GM23338 (cell line): ENCODE results near the gene NRCAM. TPM values are rescaled to one million over a fixed set of nuclear protein-coding genes. Genes with fewer than 3 reads are reported as not detected.

Experiments
- ATAC-seq: fragments of 200-7000 bp; cut with Tn5 transposase; 3 replicates; pipeline ENCODE4 v1.9.1; 2020
- DNase-seq: peaks from one replicate; pipeline ENCODE4 v3.0.0-alpha.2; 2015; ENCODE audit warnings: low spot score
- H2AFZ ChIP-seq: fragments of 200-600 bp; sonication (generic); 2 replicates; pipeline ENCODE4 v1.8.0; 2016; ENCODE audit warnings: antibody characterized with exemption, mild to moderate bottlenecking, moderate library complexity
- H3F3A ChIP-seq: fragments of 200-600 bp; sonication (generic); replicated peaks from 2 replicates; pipeline ENCODE4 v1.8.0; 2017; ENCODE audit warnings: antibody characterized with exemption, mixed run types, low read depth
- H3K27ac ChIP-seq: fragments of 200-600 bp; sonication (generic); 2 replicates; pipeline ENCODE4 v1.6.1; 2016; ENCODE audit warnings: low read depth
- H3K27me3 ChIP-seq: fragments of 200-600 bp; sonication (generic); 2 replicates; pipeline ENCODE4 v1.8.0; 2016; ENCODE audit warnings: mild to moderate bottlenecking, mixed run types, moderate library complexity; ENCODE audit not compliant: insufficient read depth
- H3K36me3 ChIP-seq: fragments of 200-600 bp; sonication (generic); 2 replicates; pipeline ENCODE4 v1.8.0; 2016; ENCODE audit warnings: mild to moderate bottlenecking; ENCODE audit not compliant: insufficient read depth
- H3K4me1 ChIP-seq: fragments of 200-600 bp; sonication (generic); 2 replicates; pipeline ENCODE4 v1.8.0; 2016; ENCODE audit warnings: mild to moderate bottlenecking, moderate library complexity; ENCODE audit not compliant: insufficient read depth
- H3K4me2 ChIP-seq: fragments of 200-600 bp; sonication (generic); 2 replicates; pipeline ENCODE4 v1.7.1; 2017; ENCODE audit warnings: mixed run types
- H3K4me3 ChIP-seq: fragments of 200-600 bp; sonication (generic); 2 replicates; pipeline ENCODE4 v1.6.1; 2016; ENCODE audit warnings: mixed run types
- H3K79me2 ChIP-seq: fragments of 200-600 bp; sonication (generic); replicated peaks from 2 replicates; pipeline ENCODE4 v1.8.0; 2017; ENCODE audit warnings: mild to moderate bottlenecking; ENCODE audit not compliant: insufficient read depth
- H3K9me2 ChIP-seq: fragments of 200-600 bp; sonication (generic); 2 replicates; pipeline ENCODE4 v1.8.0; 2017; ENCODE audit not compliant: insufficient read depth
- H4K20me1 ChIP-seq: fragments of 200-600 bp; sonication (generic); replicated peaks from 2 replicates; pipeline ENCODE4 v1.8.0; 2017; ENCODE audit warnings: mild to moderate bottlenecking; ENCODE audit not compliant: insufficient read depth
- H3K27ac Mint-ChIP-seq: 2 replicates; pipeline ENCODE4 v1.8.0; 2020; ENCODE audit warnings: inconsistent platforms, mild to moderate bottlenecking, moderate library complexity, mixed read lengths
- H3K27me3 Mint-ChIP-seq: 3 replicates; pipeline ENCODE4 v1.8.0; 2022; ENCODE audit warnings: low read depth, mild to moderate bottlenecking, moderate library complexity, mixed read lengths, inconsistent platforms; ENCODE audit not compliant: insufficient read depth, poor library complexity
- H3K36me3 Mint-ChIP-seq: 3 replicates; pipeline ENCODE4 v1.8.0; 2021; ENCODE audit warnings: low read depth, mild to moderate bottlenecking, inconsistent platforms, moderate library complexity, mixed read lengths
- H3K4me1 Mint-ChIP-seq: 3 replicates; pipeline ENCODE4 v1.8.0; 2020; ENCODE audit warnings: mild to moderate bottlenecking, inconsistent platforms, mixed read lengths
- H3K4me3 Mint-ChIP-seq: 3 replicates; pipeline ENCODE4 v1.8.0; 2021; ENCODE audit warnings: moderate library complexity, mild to moderate bottlenecking, inconsistent platforms, mixed read lengths
- H3K9me3 Mint-ChIP-seq: 3 replicates; pipeline ENCODE4 v1.8.0; 2020; ENCODE audit warnings: moderate library complexity, mild to moderate bottlenecking, inconsistent platforms, mixed read lengths
- CREB1 ChIP-seq: fragments of 250-450 bp; sonication (Bioruptor Pico); IDR thresholded peaks from 2 replicates; pipeline ENCODE4 v1.5.0; 2020; ENCODE audit warnings: low read depth, mild to moderate bottlenecking, moderate library complexity
- EZH2 ChIP-seq: fragments of 200-600 bp; sonication (generic); IDR thresholded peaks from one replicate; pipeline ENCODE4 v1.8.0; 2017; ENCODE audit warnings: antibody characterized with exemption, mild to moderate bottlenecking, low read depth; ENCODE audit not compliant: unreplicated experiment
- NANOG ChIP-seq: IDR thresholded peaks from 2 replicates; pipeline ENCODE4 v1.6.1; 2016; ENCODE audit warnings: antibody characterized with exemption, borderline replicate concordance
- polyA plus RNA-seq: library from polyadenylated mRNA; unstranded; fragments of >200 nt; fragmentation: Nextera tagmentation; extraction: Ambion mirVana; gene quantifications from 2 replicates; pipeline ENCODE4 v1.2.1, GENCODE V29; 2016
- total RNA-seq: library from RNA; depleted of rRNA; stranded (reverse); fragments of >200 nt; shearing (Covaris generic); gene quantifications from 2 replicates; pipeline ENCODE4 v1.2.3, GENCODE V29; 2014
- TF ChIP-seq, protein P1 (sequence below): IDR thresholded peaks from 2 replicates; pipeline ENCODE4 v1.6.1; 2016; ENCODE audit warnings: antibody characterized with exemption
- TF ChIP-seq, protein P2 (sequence below): fragments of 250-450 bp; sonication (Bioruptor Pico); IDR thresholded peaks from 2 replicates; pipeline ENCODE4 v1.5.0; 2020; ENCODE audit warnings: mild to moderate bottlenecking, moderate library complexity
- TF ChIP-seq, protein P3 (sequence below): IDR thresholded peaks from one replicate; pipeline ENCODE4 v1.6.1; 2018; ENCODE audit warnings: antibody characterized with exemption; ENCODE audit not compliant: unreplicated experiment

NRCAM gene
- total and polyA plus RNA-seq, 2 experiments from 2014 or later = 2.5 to 6.8 TPM

DNA sequence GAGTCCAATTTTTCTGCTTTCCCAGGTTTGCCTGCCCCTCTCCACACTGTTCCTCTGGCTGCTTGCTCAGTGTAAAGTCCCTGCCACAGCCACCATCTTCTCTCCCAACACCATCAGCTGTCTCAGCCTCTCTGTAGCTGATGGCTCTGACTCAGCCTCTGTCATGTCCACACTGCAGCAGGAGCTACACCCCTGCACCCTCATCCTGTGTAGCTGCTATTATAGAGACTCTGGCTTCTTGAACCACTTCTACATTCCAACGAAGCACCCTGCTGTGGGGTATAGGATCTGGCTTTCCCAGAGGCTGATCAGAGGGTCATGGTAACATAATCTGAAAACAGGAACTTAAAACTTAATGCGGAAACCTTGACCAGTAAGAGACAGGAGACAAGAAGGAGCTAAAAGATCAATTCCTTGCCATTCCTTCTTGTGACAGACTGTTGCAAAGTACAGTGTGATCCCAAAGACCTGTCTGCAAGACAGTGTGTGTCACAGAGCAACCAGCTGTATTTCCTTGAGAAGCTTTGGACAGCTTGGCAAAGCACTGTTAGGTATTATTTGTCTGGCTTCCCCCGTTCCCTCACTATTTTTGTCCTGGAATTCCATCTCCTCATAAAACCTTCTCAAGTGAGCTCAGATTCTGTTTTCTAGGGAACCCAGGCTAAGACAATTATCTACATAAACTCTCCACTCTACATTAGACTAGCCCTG is 42.3 kb downstream of the NRCAM start:
- ATAC-seq (peak; percentile 89), DNase-seq (peak; percentile 69)
- no peak overlapping the region for H3K4me3 ChIP-seq
- Mint-ChIP-seq H3K9me3 (no peaks in the 10 kb centered on the region), H3K27ac (peak overlapping the region; percentile 18; the same call in 1 of the 2 replicates), H3K4me1 (peaks cover 10% of the 10 kb centered on the region), H3K27me3 (peaks cover 3% of the 10 kb centered on the region), H3K4me3 (no peak overlapping the region), H3K36me3 (no peaks in the 10 kb centered on the region)
- H3K79me2 ChIP-seq = no peaks in the 10 kb centered on the region
- TF ChIP-seq CREB1 (CRISPR knock-in tag) (no peak), NANOG (no peak), EZH2 (no peak)
- TF ChIP-seq, protein P1, sequence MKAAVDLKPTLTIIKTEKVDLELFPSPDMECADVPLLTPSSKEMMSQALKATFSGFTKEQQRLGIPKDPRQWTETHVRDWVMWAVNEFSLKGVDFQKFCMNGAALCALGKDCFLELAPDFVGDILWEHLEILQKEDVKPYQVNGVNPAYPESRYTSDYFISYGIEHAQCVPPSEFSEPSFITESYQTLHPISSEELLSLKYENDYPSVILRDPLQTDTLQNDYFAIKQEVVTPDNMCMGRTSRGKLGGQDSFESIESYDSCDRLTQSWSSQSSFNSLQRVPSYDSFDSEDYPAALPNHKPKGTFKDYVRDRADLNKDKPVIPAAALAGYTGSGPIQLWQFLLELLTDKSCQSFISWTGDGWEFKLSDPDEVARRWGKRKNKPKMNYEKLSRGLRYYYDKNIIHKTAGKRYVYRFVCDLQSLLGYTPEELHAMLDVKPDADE = no peak
- TF ChIP-seq, protein P2, sequence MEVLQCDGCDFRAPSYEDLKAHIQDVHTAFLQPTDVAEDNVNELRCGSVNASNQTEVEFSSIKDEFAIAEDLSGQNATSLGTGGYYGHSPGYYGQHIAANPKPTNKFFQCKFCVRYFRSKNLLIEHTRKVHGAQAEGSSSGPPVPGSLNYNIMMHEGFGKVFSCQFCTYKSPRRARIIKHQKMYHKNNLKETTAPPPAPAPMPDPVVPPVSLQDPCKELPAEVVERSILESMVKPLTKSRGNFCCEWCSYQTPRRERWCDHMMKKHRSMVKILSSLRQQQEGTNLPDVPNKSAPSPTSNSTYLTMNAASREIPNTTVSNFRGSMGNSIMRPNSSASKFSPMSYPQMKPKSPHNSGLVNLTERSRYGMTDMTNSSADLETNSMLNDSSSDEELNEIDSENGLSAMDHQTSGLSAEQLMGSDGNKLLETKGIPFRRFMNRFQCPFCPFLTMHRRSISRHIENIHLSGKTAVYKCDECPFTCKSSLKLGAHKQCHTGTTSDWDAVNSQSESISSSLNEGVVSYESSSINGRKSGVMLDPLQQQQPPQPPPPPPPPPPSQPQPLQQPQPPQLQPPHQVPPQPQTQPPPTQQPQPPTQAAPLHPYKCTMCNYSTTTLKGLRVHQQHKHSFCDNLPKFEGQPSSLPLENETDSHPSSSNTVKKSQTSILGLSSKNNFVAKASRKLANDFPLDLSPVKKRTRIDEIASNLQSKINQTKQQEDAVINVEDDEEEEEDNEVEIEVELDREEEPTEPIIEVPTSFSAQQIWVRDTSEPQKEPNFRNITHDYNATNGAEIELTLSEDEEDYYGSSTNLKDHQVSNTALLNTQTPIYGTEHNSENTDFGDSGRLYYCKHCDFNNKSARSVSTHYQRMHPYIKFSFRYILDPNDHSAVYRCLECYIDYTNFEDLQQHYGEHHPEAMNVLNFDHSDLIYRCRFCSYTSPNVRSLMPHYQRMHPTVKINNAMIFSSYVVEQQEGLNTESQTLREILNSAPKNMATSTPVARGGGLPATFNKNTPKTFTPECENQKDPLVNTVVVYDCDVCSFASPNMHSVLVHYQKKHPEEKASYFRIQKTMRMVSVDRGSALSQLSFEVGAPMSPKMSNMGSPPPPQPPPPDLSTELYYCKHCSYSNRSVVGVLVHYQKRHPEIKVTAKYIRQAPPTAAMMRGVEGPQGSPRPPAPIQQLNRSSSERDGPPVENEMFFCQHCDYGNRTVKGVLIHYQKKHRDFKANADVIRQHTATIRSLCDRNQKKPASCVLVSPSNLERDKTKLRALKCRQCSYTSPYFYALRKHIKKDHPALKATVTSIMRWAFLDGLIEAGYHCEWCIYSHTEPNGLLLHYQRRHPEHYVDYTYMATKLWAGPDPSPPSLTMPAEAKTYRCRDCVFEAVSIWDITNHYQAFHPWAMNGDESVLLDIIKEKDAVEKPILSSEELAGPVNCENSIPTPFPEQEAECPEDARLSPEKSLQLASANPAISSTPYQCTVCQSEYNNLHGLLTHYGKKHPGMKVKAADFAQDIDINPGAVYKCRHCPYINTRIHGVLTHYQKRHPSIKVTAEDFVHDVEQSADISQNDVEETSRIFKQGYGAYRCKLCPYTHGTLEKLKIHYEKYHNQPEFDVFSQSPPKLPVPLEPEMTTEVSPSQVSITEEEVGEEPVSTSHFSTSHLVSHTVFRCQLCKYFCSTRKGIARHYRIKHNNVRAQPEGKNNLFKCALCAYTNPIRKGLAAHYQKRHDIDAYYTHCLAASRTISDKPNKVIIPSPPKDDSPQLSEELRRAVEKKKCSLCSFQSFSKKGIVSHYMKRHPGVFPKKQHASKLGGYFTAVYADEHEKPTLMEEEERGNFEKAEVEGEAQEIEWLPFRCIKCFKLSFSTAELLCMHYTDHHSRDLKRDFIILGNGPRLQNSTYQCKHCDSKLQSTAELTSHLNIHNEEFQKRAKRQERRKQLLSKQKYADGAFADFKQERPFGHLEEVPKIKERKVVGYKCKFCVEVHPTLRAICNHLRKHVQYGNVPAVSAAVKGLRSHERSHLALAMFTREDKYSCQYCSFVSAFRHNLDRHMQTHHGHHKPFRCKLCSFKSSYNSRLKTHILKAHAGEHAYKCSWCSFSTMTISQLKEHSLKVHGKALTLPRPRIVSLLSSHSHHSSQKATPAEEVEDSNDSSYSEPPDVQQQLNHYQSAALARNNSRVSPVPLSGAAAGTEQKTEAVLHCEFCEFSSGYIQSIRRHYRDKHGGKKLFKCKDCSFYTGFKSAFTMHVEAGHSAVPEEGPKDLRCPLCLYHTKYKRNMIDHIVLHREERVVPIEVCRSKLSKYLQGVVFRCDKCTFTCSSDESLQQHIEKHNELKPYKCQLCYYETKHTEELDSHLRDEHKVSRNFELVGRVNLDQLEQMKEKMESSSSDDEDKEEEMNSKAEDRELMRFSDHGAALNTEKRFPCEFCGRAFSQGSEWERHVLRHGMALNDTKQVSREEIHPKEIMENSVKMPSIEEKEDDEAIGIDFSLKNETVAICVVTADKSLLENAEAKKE (CRISPR knock-in tag) = 0 out of 2 replicates have a peak, but pooled peaks have one; percentile 6
- TF ChIP-seq, protein P3, sequence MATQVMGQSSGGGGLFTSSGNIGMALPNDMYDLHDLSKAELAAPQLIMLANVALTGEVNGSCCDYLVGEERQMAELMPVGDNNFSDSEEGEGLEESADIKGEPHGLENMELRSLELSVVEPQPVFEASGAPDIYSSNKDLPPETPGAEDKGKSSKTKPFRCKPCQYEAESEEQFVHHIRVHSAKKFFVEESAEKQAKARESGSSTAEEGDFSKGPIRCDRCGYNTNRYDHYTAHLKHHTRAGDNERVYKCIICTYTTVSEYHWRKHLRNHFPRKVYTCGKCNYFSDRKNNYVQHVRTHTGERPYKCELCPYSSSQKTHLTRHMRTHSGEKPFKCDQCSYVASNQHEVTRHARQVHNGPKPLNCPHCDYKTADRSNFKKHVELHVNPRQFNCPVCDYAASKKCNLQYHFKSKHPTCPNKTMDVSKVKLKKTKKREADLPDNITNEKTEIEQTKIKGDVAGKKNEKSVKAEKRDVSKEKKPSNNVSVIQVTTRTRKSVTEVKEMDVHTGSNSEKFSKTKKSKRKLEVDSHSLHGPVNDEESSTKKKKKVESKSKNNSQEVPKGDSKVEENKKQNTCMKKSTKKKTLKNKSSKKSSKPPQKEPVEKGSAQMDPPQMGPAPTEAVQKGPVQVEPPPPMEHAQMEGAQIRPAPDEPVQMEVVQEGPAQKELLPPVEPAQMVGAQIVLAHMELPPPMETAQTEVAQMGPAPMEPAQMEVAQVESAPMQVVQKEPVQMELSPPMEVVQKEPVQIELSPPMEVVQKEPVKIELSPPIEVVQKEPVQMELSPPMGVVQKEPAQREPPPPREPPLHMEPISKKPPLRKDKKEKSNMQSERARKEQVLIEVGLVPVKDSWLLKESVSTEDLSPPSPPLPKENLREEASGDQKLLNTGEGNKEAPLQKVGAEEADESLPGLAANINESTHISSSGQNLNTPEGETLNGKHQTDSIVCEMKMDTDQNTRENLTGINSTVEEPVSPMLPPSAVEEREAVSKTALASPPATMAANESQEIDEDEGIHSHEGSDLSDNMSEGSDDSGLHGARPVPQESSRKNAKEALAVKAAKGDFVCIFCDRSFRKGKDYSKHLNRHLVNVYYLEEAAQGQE = no peak
- no peak overlapping the region for H3K27ac ChIP-seq
- H4K20me1 ChIP-seq = no peaks in the 10 kb centered on the region
- no peak overlapping the region for H3K4me2 ChIP-seq
- H3F3A ChIP-seq = no peaks in the 10 kb centered on the region
- no peaks in the 10 kb centered on the region for H3K36me3 ChIP-seq
- H3K9me2 ChIP-seq = no peaks in the 10 kb centered on the region
- H3K27me3 ChIP-seq = no peaks in the 10 kb centered on the region
- no peak overlapping the region for H2AFZ ChIP-seq
- no peaks in the 10 kb centered on the region for H3K4me1 ChIP-seq
